Esophagus muscularis mucosa (tissue), 4 donors: ENCODE measurements around the gene GOLGA8O.
"Not testable (repeated sequence)": the region's sequence is repeated elsewhere in the genome, so short reads cannot be mapped to it uniquely, and the experiment has no call there.

Source experiments
- EP300 ChIP-seq: sonication (generic); formaldehyde crosslinking; IDR thresholded peaks from one replicate; pipeline ENCODE4 v1.6.1; 2017; ENCODE audit warnings: antibody characterized with exemption
- POLR2A ChIP-seq: fragments of 450-650 bp; IDR thresholded peaks from one replicate; pipeline ENCODE4 v1.6.1; 2017; ENCODE audit warnings: antibody characterized with exemption, moderate library complexity, mild to moderate bottlenecking, low read depth
- TF ChIP-seq, protein P1 (sequence below), 3 experiments: fragments of 200-600 bp in 2 of 3; fragments of 450-650 bp in 1 of 3; sonication (generic) in 2 of 3; IDR thresholded peaks; one replicate each; pipeline ENCODE4 v1.5.1; 2017 to 2019; ENCODE audit warnings: antibody characterized with exemption in 3 of 3, mild to moderate bottlenecking in 2 of 3, moderate library complexity in 1 of 3

DNA sequence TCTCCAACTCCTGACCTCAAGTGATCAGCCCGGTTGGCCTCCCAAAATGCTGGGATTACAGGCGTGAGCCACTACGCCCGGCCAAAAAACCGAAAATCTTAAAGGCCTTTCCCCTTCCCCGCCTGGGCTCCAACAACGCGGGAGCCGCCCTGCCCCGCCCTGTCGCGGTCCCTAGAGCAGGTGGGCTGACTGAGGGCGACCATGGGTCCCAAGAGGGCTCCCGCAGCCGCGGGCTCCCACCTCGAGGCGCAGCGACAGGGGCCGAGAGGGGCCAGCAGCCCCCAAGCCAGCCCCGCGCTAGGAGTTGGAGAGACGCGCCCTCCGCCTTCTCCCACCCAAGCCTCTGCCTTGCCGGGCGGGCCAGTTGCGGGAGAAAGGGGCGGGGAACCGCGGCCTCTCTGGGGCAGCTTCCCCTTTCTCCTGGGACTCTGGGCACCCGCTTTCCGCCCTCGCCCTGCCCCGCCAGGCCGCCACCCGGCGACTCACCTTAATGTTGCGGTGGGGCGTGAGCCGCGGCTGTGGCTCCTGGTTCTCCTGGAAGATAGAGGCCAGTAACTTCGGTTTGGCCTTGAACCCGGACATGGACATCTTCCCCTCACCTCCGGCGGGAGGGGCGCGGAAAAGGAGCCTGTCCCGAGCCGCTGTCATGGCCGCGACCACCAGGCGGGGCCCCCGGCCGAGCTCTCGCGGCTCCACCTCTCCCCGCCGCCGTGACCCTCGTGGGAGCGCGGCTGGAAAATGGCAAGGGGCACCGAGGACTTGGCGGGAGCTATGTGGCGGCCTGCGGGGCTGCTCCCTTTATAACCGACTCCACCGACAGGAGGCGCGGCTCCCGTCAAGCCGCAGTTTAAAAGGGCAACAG is 21.1 kb downstream of the GOLGA8O start:
- not testable (repeated sequence) for TF ChIP-seq POLR2A, EP300
- TF ChIP-seq, protein P1, sequence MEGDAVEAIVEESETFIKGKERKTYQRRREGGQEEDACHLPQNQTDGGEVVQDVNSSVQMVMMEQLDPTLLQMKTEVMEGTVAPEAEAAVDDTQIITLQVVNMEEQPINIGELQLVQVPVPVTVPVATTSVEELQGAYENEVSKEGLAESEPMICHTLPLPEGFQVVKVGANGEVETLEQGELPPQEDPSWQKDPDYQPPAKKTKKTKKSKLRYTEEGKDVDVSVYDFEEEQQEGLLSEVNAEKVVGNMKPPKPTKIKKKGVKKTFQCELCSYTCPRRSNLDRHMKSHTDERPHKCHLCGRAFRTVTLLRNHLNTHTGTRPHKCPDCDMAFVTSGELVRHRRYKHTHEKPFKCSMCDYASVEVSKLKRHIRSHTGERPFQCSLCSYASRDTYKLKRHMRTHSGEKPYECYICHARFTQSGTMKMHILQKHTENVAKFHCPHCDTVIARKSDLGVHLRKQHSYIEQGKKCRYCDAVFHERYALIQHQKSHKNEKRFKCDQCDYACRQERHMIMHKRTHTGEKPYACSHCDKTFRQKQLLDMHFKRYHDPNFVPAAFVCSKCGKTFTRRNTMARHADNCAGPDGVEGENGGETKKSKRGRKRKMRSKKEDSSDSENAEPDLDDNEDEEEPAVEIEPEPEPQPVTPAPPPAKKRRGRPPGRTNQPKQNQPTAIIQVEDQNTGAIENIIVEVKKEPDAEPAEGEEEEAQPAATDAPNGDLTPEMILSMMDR (IDR thresholded peaks at IDR 0.05): not testable (repeated sequence)
